Dendritic cell treated with granulocyte-macrophage colony-stimulating factor and Interleukin-4, amounts not matched to agents 40 ng/mL and 50 ng/mL, for 4 days (primary cell): ENCODE results near the gene TSSC4.

Source experiments
- H3K27ac Mint-ChIP-seq: one replicate; pipeline ENCODE4 v1.8.0; 2022; ENCODE audit warnings: mild to moderate bottlenecking, mixed read lengths
- H3K27me3 Mint-ChIP-seq: one replicate; pipeline ENCODE4 v1.8.0; 2022; ENCODE audit warnings: mild to moderate bottlenecking, mixed read lengths
- H3K36me3 Mint-ChIP-seq: one replicate; pipeline ENCODE4 v1.8.0; 2022; ENCODE audit warnings: low read depth, mixed read lengths
- H3K4me1 Mint-ChIP-seq: one replicate; pipeline ENCODE4 v1.8.0; 2022; ENCODE audit warnings: low read depth, mixed read lengths
- H3K4me3 Mint-ChIP-seq: one replicate; pipeline ENCODE4 v1.8.0; 2022; ENCODE audit warnings: mild to moderate bottlenecking, moderate library complexity, mixed read lengths
- H3K9me3 Mint-ChIP-seq: one replicate; pipeline ENCODE4 v1.8.0; 2022; ENCODE audit warnings: mixed read lengths
- intact Hi-C: fragments of 100-400 bp; cut with micrococcal nuclease; formaldehyde crosslinking; loops from one replicate; pipeline ENCODE4 v1.15.0; 2022

The TSSC4 gene

GRCh38 chr11:2409126-2409525 lies 8.6 kb downstream of the TSSC4 start:
- H3K27ac Mint-ChIP-seq: no peak overlapping the region
- H3K27me3 Mint-ChIP-seq: peaks cover 19% of the 10 kb centered on the region
- intact Hi-C loops: no loop called here
- H3K4me1 Mint-ChIP-seq: no peaks in the 10 kb centered on the region
- no peak overlapping the region for H3K4me3 Mint-ChIP-seq
- no peaks in the 10 kb centered on the region for H3K9me3 Mint-ChIP-seq
- peaks cover 7% of the 10 kb centered on the region for H3K36me3 Mint-ChIP-seq

- Mint-ChIP-seq H3K27ac (no peak overlapping the region), H3K4me1 (no peaks in the 10 kb centered on the region), H3K36me3 (no peaks in the 10 kb centered on the region), H3K4me3 (no peak overlapping the region), H3K27me3 (peaks cover 19% of the 10 kb centered on the region), H3K9me3 (no peaks in the 10 kb centered on the region)
- intact Hi-C loops: no loop called here
These were observed 9.3 kb downstream of the TSSC4 start for GRCh38 chr11:2409611-2410468.

- Mint-ChIP-seq H3K27me3 (peaks cover 24% of the 10 kb centered on the region), H3K36me3 (no peaks in the 10 kb centered on the region), H3K4me1 (no peaks in the 10 kb centered on the region), H3K4me3 (no peak overlapping the region), H3K27ac (no peak overlapping the region), H3K9me3 (no peaks in the 10 kb centered on the region)
- intact Hi-C loops: no loop called here
These were observed 10.1 kb downstream of the TSSC4 start for GRCh38 chr11:2410616-2411015.

- Mint-ChIP-seq H3K36me3 (no peaks in the 10 kb centered on the region), H3K27me3 (peaks cover 34% of the 10 kb centered on the region), H3K4me3 (no peak overlapping the region), H3K9me3 (no peaks in the 10 kb centered on the region), H3K27ac (no peak overlapping the region), H3K4me1 (no peaks in the 10 kb centered on the region)
- intact Hi-C loops: no loop called here
These were observed 11.1 kb downstream of the TSSC4 start for GRCh38 chr11:2411446-2412305.

- intact Hi-C loops: no loop called here
- Mint-ChIP-seq H3K4me1 (no peaks in the 10 kb centered on the region), H3K4me3 (no peak overlapping the region), H3K36me3 (no peaks in the 10 kb centered on the region), H3K9me3 (no peaks in the 10 kb centered on the region), H3K27me3 (peaks cover 35% of the 10 kb centered on the region), H3K27ac (no peak overlapping the region)
These were observed 11.8 kb downstream of the TSSC4 start for GRCh38 chr11:2412323-2412722.

GRCh38 chr11:2413742-2414579 lies 13.4 kb downstream of the TSSC4 start:
- Mint-ChIP-seq H3K4me1 (no peaks in the 10 kb centered on the region), H3K27ac (no peak overlapping the region), H3K4me3 (no peak overlapping the region), H3K9me3 (no peaks in the 10 kb centered on the region), H3K27me3 (peaks cover 33% of the 10 kb centered on the region), H3K36me3 (no peaks in the 10 kb centered on the region)
- intact Hi-C loops: no loop called here

GRCh38 chr11:2414616-2415015 lies 14.1 kb downstream of the TSSC4 start:
- no peaks in the 10 kb centered on the region for H3K36me3 Mint-ChIP-seq
- H3K4me3 Mint-ChIP-seq: no peak overlapping the region
- H3K27ac Mint-ChIP-seq: no peak overlapping the region
- peaks cover 30% of the 10 kb centered on the region for H3K27me3 Mint-ChIP-seq
- no peaks in the 10 kb centered on the region for H3K4me1 Mint-ChIP-seq
- no peaks in the 10 kb centered on the region for H3K9me3 Mint-ChIP-seq
- intact Hi-C loops: no loop called here

GRCh38 chr11:2415171-2415570 lies 14.6 kb downstream of the TSSC4 start:
- Mint-ChIP-seq H3K4me1 (no peaks in the 10 kb centered on the region), H3K27ac (no peak overlapping the region)

GRCh38 chr11:2415601-2416380 lies 15.2 kb downstream of the TSSC4 start:
- H3K27me3 Mint-ChIP-seq: peaks cover 32% of the 10 kb centered on the region
- no peaks in the 10 kb centered on the region for H3K36me3 Mint-ChIP-seq
- intact Hi-C loops: no loop called here
- H3K4me1 Mint-ChIP-seq: no peaks in the 10 kb centered on the region
- no peak overlapping the region for H3K27ac Mint-ChIP-seq
- H3K4me3 Mint-ChIP-seq: no peak overlapping the region
- no peaks in the 10 kb centered on the region for H3K9me3 Mint-ChIP-seq

More at GRCh38 chr11:2415171-2415570, 14.6 kb downstream of the TSSC4 start:
- H3K36me3 Mint-ChIP-seq: no peaks in the 10 kb centered on the region
- intact Hi-C loops: no loop called here
- H3K9me3 Mint-ChIP-seq: no peaks in the 10 kb centered on the region
- no peak overlapping the region for H3K4me3 Mint-ChIP-seq
- H3K27me3 Mint-ChIP-seq: peaks cover 33% of the 10 kb centered on the region

GRCh38 chr11:2416765-2417164 lies 16.2 kb downstream of the TSSC4 start:
- Mint-ChIP-seq H3K27me3 (peaks cover 37% of the 10 kb centered on the region), H3K9me3 (no peaks in the 10 kb centered on the region), H3K4me1 (no peaks in the 10 kb centered on the region), H3K4me3 (no peak overlapping the region), H3K36me3 (no peaks in the 10 kb centered on the region), H3K27ac (no peak overlapping the region)
- intact Hi-C loops: no loop called here

GRCh38 chr11:2417856-2418692 lies 17.5 kb downstream of the TSSC4 start:
- Mint-ChIP-seq H3K4me3 (no peak overlapping the region), H3K36me3 (no peaks in the 10 kb centered on the region), H3K4me1 (no peaks in the 10 kb centered on the region), H3K9me3 (no peaks in the 10 kb centered on the region), H3K27me3 (peaks cover 36% of the 10 kb centered on the region), H3K27ac (no peak overlapping the region)
- intact Hi-C loops: loop anchor here (2.0 kb wide), 1 partner anchor 221 kb away; no protein-coding TSS in a partner anchor

- intact Hi-C loops: loop anchor here (1.0 to 2.0 kb wide), 2 partner anchors 114 to 222 kb away; no protein-coding TSS in a partner anchor
- peaks cover 41% of the 10 kb centered on the region for H3K27me3 Mint-ChIP-seq
- no peaks in the 10 kb centered on the region for H3K4me1 Mint-ChIP-seq
- H3K4me3 Mint-ChIP-seq: no peak overlapping the region
- H3K36me3 Mint-ChIP-seq: no peaks in the 10 kb centered on the region
- H3K27ac Mint-ChIP-seq: no peak overlapping the region
- no peaks in the 10 kb centered on the region for H3K9me3 Mint-ChIP-seq
These were observed 18.3 kb downstream of the TSSC4 start for GRCh38 chr11:2418693-2419360.
